ENCODE measurements around the gene NDUFC1. TPM values are rescaled to one million over a fixed set of nuclear protein-coding genes. Genes with fewer than 3 reads are reported as not detected.

The NDUFC1 gene
- total and polyA plus RNA-seq, 2 of the 8 experiments (the other 6 are each of a cell fraction or from before 2014, with no cell fraction given), result 41.9 to 62.0 TPM

GRCh38 chr4:139286186-139286698 is 16.0 kb downstream of the NDUFC1 start:
- no peak overlapping the region for H3K27ac ChIP-seq (ENCODE audit: low read depth, low read length)
- no peak for TF ChIP-seq EP300 (IDR thresholded peaks at IDR 0.05; ENCODE audit: borderline replicate concordance in 1 of 2, low read depth in 2 of 2, low read length in 2 of 2)
- TF ChIP-seq SP1 (IDR thresholded peaks at IDR 0.05; ENCODE audit: low read depth, low read length), result no peak
- no peak for TF ChIP-seq TAF1 (IDR thresholded peaks at IDR 0.05; ENCODE audit: low read depth, low read length)
- TF ChIP-seq CEBPB (IDR thresholded peaks at IDR 0.05; ENCODE audit: low read depth, low read length), result no peak
- TF ChIP-seq BCL11A (IDR thresholded peaks at IDR 0.05; ENCODE audit: low read depth in 2 of 2, low read length in 2 of 2), result no peak
- no peak for TF ChIP-seq SIX5 (IDR thresholded peaks at IDR 0.05; ENCODE audit: low read depth, low read length)
- no peak for TF ChIP-seq ZNF274 (IDR thresholded peaks at IDR 0.05; ENCODE audit: borderline replicate concordance, extremely low read depth, low read length)
- TF ChIP-seq BRCA1 (IDR thresholded peaks at IDR 0.05; ENCODE audit: low read depth, low read length), result no peak
- no peak for TF ChIP-seq BACH1 (IDR thresholded peaks at IDR 0.05; ENCODE audit: low read length)
- TF ChIP-seq ATF2 (IDR thresholded peaks at IDR 0.05; ENCODE audit: low read length), result no peak
- TF ChIP-seq CHD2 (IDR thresholded peaks at IDR 0.05; ENCODE audit: low read length), result no peak
- TF ChIP-seq SIN3A (conservative IDR thresholded peaks at IDR 0.05 in 1 of 2, IDR thresholded peaks at IDR 0.05 in 1 of 2; ENCODE audit: low read depth in 1 of 2, low read length in 2 of 2), result no peak

More at GRCh38 chr4:139286186-139286698, 16.0 kb downstream of the NDUFC1 start:
- no peak overlapping the region for H2BK5ac ChIP-seq (ENCODE audit: low read depth, low read length)
- H3K23ac ChIP-seq (ENCODE audit: insufficient read length), result no peak overlapping the region
- no peak overlapping the region for H3K9ac ChIP-seq (replicated peaks in 1 of 4; ENCODE audit: extremely low read depth in 1 of 4, low read depth in 3 of 4, low read length in 3 of 4)
- H3K14ac ChIP-seq (ENCODE audit: insufficient read length), result no peak overlapping the region
- H2AK5ac ChIP-seq (ENCODE audit: low read depth, low read length), result no peak overlapping the region
- no peak overlapping the region for H2AFZ ChIP-seq (ENCODE audit: low read length)
- no peak overlapping the region for H2BK12ac ChIP-seq (ENCODE audit: low read depth, low read length)
- no peak overlapping the region for H3K4me3 ChIP-seq (ENCODE audit: extremely low read depth in 1 of 4, insufficient read depth in 2 of 4, low read depth in 3 of 4, low read length in 4 of 4)
- H3K56ac ChIP-seq (replicated peaks; ENCODE audit: insufficient read length, low read depth, low read length), result no peak overlapping the region
- no peaks in the 10 kb centered on the region for H3K9me3 ChIP-seq (ENCODE audit: insufficient read depth in 2 of 2, low read depth in 1 of 2, low read length in 1 of 2)
- POLR2A ChIA-PET (ENCODE audit: partially characterized antibody), result interaction anchor here (1.6 to 2.2 kb wide), 2 partner anchors 10 to 15 kb away, joined by 3 to 9 read pairs; partner anchors contain the start of genes NAA15 and NDUFC1
- no peak overlapping the region for H4K8ac ChIP-seq (ENCODE audit: extremely low read depth, insufficient read depth, low read length)
- no peaks in the 10 kb centered on the region for H4K20me1 ChIP-seq (replicated peaks in 1 of 2; ENCODE audit: control insufficient read depth in 1 of 2, insufficient read depth in 2 of 2, low read length in 2 of 2)
- H3K23me2 ChIP-seq (ENCODE audit: low read depth, low read length), result no peaks in the 10 kb centered on the region
- no peak overlapping the region for H2BK120ac ChIP-seq (replicated peaks; ENCODE audit: low read depth, low read length)
- H3K79me1 ChIP-seq (ENCODE audit: low read depth, low read length), result no peaks in the 10 kb centered on the region
- H3K4me1 ChIP-seq (replicated peaks in 1 of 4; ENCODE audit: control insufficient read depth in 3 of 4, insufficient read depth in 4 of 4, low read length in 3 of 4), result no peaks in the 10 kb centered on the region
- H3K27me3 ChIP-seq (replicated peaks in 1 of 4; ENCODE audit: control insufficient read depth in 3 of 4, extremely low read depth in 1 of 4, insufficient read depth in 3 of 4, low read length in 3 of 4), result no peaks in the 10 kb centered on the region
- 91% methylated on average over 7 of the region's 7 CpGs; no CpG with 5 or more reads in 1 of the 2 experiments for WGBS, 2 experiments (ENCODE audit: extremely low coverage in 1 of 2, insufficient coverage in 1 of 2, insufficient read length in 1 of 2, insufficient replicate concordance in 2 of 2, low coverage in 1 of 2, low lambda C conversion rate in 2 of 2, missing lambda C conversion rate in 1 of 2)
- H3K4me2 ChIP-seq (ENCODE audit: insufficient read depth in 1 of 2, low read depth in 2 of 2, low read length in 2 of 2), result no peak overlapping the region
- peaks cover 0 to 22% (median 3%) of the 10 kb centered on the region in 4 experiments; a peak in 2 of 8 replicates for H3K36me3 ChIP-seq (ENCODE audit: control insufficient read depth in 2 of 4, insufficient read depth in 4 of 4, low read length in 3 of 4)
- DNase-seq (ENCODE audit: low read depth in 1 of 2, low spot score in 2 of 2) (no peak), FAIRE-seq (no peak)
- no peak overlapping the region for H2BK15ac ChIP-seq (ENCODE audit: low read length)
- no peak overlapping the region for H4K5ac ChIP-seq (ENCODE audit: insufficient read length, low read depth, low read length)
- H3K4ac ChIP-seq (replicated peaks; ENCODE audit: insufficient read length, low read depth, low read length), result no peak overlapping the region
- CTCF ChIA-PET (ENCODE audit: partially characterized antibody), result interaction anchor here (0.6 to 5.0 kb wide), 8 partner anchors 10 to 244 kb away, joined by 3 to 19 read pairs (median 4); partner anchors contain the start of genes NAA15 and NDUFC1
- no peaks in the 10 kb centered on the region for H3K79me2 ChIP-seq (ENCODE audit: control insufficient read depth in 1 of 2, insufficient read depth in 2 of 2, low read length in 2 of 2)
- no peak overlapping the region for H2BK20ac ChIP-seq (ENCODE audit: low read length)
- no peak overlapping the region for H4K91ac ChIP-seq (replicated peaks; ENCODE audit: insufficient read length, low read length)
- H3K18ac ChIP-seq (ENCODE audit: extremely low read depth, low read length), result no peak overlapping the region
